ENCODE data around the gene TAF11L7. TPM values are rescaled to one million over a fixed set of nuclear protein-coding genes. Genes with fewer than 3 reads are reported as not detected.
"Not testable (repeated sequence)": the region's sequence is repeated elsewhere in the genome, so short reads cannot be mapped to it uniquely, and the experiment has no call there.

Gene TAF11L7
- total and polyA plus RNA-seq, 9 of the 15 experiments (the other 6 are each of a cell fraction or from before 2014, with no cell fraction given), result 0.20 to 1.9 (median 0.27) TPM; not detected in 6

DNA sequence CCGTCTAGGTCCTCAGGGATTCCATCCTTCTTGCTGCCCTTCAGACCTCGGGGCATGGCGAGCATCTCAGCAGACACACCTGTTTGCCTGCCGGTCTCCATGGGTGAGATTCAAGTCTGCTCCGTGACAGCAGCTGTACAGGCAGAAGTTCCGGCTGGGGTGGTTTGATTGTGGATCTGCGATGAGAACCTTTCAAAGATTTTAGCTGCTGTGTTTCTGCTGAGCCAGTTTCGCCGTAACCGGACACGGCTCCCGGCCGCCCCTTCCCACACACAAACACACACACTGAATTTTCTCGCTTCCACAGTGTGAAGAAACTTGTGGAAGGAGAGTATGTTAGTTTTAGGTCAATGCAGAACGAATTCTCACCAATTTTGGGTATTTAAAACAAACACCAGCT, 12.2 kb upstream of the TAF11L7 start, which contains the start of gene TAF11L10:
Gene TAF11L10, minus strand, starts transcription at position 101 of the 400 bp plus-strand sequence.
- H3K4me3 ChIP-seq; POLR2A ChIA-PET; H3K79me2 ChIP-seq (ENCODE audit: control insufficient read depth, insufficient read depth, low read length); H2AFZ ChIP-seq (ENCODE audit: low read depth, low read length); H3K36me3 ChIP-seq (ENCODE audit: control insufficient read depth, insufficient read depth, low read length); H3K27me3 ChIP-seq (ENCODE audit: control insufficient read depth in 2 of 2, insufficient read depth in 2 of 2, low read length in 2 of 2); H4K20me1 ChIP-seq (replicated peaks; ENCODE audit: control insufficient read depth, insufficient read depth, low read length); BruUV-seq (replicated peaks); intact Hi-C loops (cut with micrococcal nuclease); DNase-seq (ENCODE audit: extremely low read depth in 1 of 4, low spot score in 3 of 4); H3K4me1 ChIP-seq (replicated peaks in 1 of 2; ENCODE audit: control insufficient read depth in 2 of 2, insufficient read depth in 2 of 2, low read length in 2 of 2); H3K27ac ChIP-seq (ENCODE audit: extremely low read depth, low read depth, low read length); H3K9me3 ChIP-seq (replicated peaks; ENCODE audit: control insufficient read depth, insufficient read depth, low read depth, low read length); H3K9ac ChIP-seq (ENCODE audit: insufficient read depth in 1 of 2, low read depth in 2 of 2, low read length in 2 of 2); ATAC-seq; H3K4me2 ChIP-seq (ENCODE audit: insufficient read depth, low read length); H3K9me1 ChIP-seq (ENCODE audit: control insufficient read depth, insufficient read depth, low read length); FAIRE-seq; CTCF ChIA-PET (ENCODE audit: low intra/inter-chr PET ratio): not testable (repeated sequence)
- WGBS (ENCODE audit: insufficient coverage, low coverage, missing lambda C conversion rate), result no CpG with 5 or more reads among the region's 15 CpGs
- in situ Hi-C loops (cut with MboI), result loop anchor here (10.0 to 25.0 kb wide), 3 partner anchors 113 to 685 kb away; no protein-coding TSS in a partner anchor

DNA sequence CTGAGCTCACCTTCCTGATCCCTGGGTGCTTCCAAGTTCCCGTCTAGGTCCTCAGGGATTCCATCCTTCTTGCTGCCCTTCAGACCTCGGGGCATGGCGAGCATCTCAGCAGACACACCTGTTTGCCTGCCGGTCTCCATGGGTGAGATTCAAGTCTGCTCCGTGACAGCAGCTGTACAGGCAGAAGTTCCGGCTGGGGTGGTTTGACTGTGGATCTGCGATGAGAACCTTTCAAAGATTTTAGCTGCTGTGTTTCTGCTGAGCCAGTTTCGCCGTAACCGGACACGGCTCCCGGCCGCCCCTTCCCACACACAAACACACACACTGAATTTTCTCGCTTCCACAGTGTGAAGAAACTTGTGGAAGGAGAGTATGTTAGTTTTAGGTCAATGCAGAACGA, 8.7 kb upstream of the TAF11L7 start, which contains the start of gene TAF11L9:
Gene TAF11L9, minus strand, starts transcription at position 140 of the 400 bp plus-strand sequence.
- in situ Hi-C loops (cut with MboI), result loop anchor here (10.0 to 25.0 kb wide), 3 partner anchors 109 to 682 kb away; no protein-coding TSS in a partner anchor
- ATAC-seq; H3K27me3 ChIP-seq (ENCODE audit: control insufficient read depth in 2 of 2, insufficient read depth in 2 of 2, low read length in 2 of 2); H3K9me3 ChIP-seq (replicated peaks; ENCODE audit: control insufficient read depth, insufficient read depth, low read depth, low read length); BruUV-seq (replicated peaks); H3K79me2 ChIP-seq (ENCODE audit: control insufficient read depth, insufficient read depth, low read length); intact Hi-C loops (cut with micrococcal nuclease); H3K27ac ChIP-seq (ENCODE audit: extremely low read depth, low read depth, low read length); POLR2A ChIA-PET; H4K20me1 ChIP-seq (replicated peaks; ENCODE audit: control insufficient read depth, insufficient read depth, low read length); DNase-seq (ENCODE audit: extremely low read depth in 1 of 4, low spot score in 3 of 4); H3K4me2 ChIP-seq (ENCODE audit: insufficient read depth, low read length); CTCF ChIA-PET (ENCODE audit: low intra/inter-chr PET ratio); FAIRE-seq; H3K4me3 ChIP-seq; H3K4me1 ChIP-seq (replicated peaks in 1 of 2; ENCODE audit: control insufficient read depth in 2 of 2, insufficient read depth in 2 of 2, low read length in 2 of 2); H3K9ac ChIP-seq (ENCODE audit: insufficient read depth in 1 of 2, low read depth in 2 of 2, low read length in 2 of 2); H2AFZ ChIP-seq (ENCODE audit: low read depth, low read length); H3K36me3 ChIP-seq (ENCODE audit: control insufficient read depth, insufficient read depth, low read length); H3K9me1 ChIP-seq (ENCODE audit: control insufficient read depth, insufficient read depth, low read length): not testable (repeated sequence)
- WGBS (ENCODE audit: insufficient coverage, low coverage, missing lambda C conversion rate), result 14% methylated on average over 2 of the region's 15 CpGs

DNA sequence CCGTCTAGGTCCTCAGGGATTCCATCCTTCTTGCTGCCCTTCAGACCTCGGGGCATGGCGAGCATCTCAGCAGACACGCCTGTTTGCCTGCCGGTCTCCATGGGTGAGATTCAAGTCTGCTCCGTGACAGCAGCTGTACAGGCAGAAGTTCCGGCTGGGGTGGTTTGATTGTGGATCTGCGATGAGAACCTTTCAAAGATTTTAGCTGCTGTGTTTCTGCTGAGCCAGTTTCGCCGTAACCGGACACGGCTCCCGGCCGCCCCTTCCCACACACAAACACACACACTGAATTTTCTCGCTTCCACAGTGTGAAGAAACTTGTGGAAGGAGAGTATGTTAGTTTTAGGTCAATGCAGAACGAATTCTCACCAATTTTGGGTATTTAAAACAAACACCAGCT, 5.3 kb upstream of the TAF11L7 start, which contains the start of gene TAF11L8:
Gene TAF11L8, minus strand, starts transcription at position 101 of the 400 bp plus-strand sequence.
- ATAC-seq; H2AFZ ChIP-seq (ENCODE audit: low read depth, low read length); H3K4me1 ChIP-seq (replicated peaks in 1 of 2; ENCODE audit: control insufficient read depth in 2 of 2, insufficient read depth in 2 of 2, low read length in 2 of 2); H3K4me3 ChIP-seq; DNase-seq (ENCODE audit: extremely low read depth in 1 of 4, low spot score in 3 of 4); H3K4me2 ChIP-seq (ENCODE audit: insufficient read depth, low read length); intact Hi-C loops (cut with micrococcal nuclease); H3K79me2 ChIP-seq (ENCODE audit: control insufficient read depth, insufficient read depth, low read length); BruUV-seq (replicated peaks); H3K27me3 ChIP-seq (ENCODE audit: control insufficient read depth in 2 of 2, insufficient read depth in 2 of 2, low read length in 2 of 2); H3K27ac ChIP-seq (ENCODE audit: extremely low read depth, low read depth, low read length); H4K20me1 ChIP-seq (replicated peaks; ENCODE audit: control insufficient read depth, insufficient read depth, low read length); FAIRE-seq; POLR2A ChIA-PET; H3K9me1 ChIP-seq (ENCODE audit: control insufficient read depth, insufficient read depth, low read length); H3K9ac ChIP-seq (ENCODE audit: insufficient read depth in 1 of 2, low read depth in 2 of 2, low read length in 2 of 2); CTCF ChIA-PET (ENCODE audit: low intra/inter-chr PET ratio); H3K9me3 ChIP-seq (replicated peaks; ENCODE audit: control insufficient read depth, insufficient read depth, low read depth, low read length); H3K36me3 ChIP-seq (ENCODE audit: control insufficient read depth, insufficient read depth, low read length): not testable (repeated sequence)
- no CpG with 5 or more reads among the region's 16 CpGs for WGBS (ENCODE audit: insufficient coverage, low coverage, missing lambda C conversion rate)
- in situ Hi-C loops (cut with MboI), result loop anchor here (10.0 to 25.0 kb wide), 3 partner anchors 106 to 679 kb away; no protein-coding TSS in a partner anchor
